ENCODE data around the gene C9orf43.

Gene C9orf43

GRCh38 chr9:113398796-113399195 is 11.8 kb upstream of the C9orf43 start:
- TF ChIP-seq GATA3 (IDR thresholded peaks at IDR 0.05; ENCODE audit: low read depth, low read length) (no peak), GATA2 (IDR thresholded peaks at IDR 0.05; ENCODE audit: low read depth, low read length) (no peak)

GRCh38 chr9:113399646-113400200 is 10.8 kb upstream of the C9orf43 start:
- no peak for TF ChIP-seq GATA2 (IDR thresholded peaks at IDR 0.05; ENCODE audit: low read depth, low read length)
- TF ChIP-seq GATA3 (IDR thresholded peaks at IDR 0.05; ENCODE audit: low read depth, low read length) = no peak

- TF ChIP-seq GATA2 (IDR thresholded peaks at IDR 0.05; ENCODE audit: low read depth, low read length) = no peak; the same call in 1 of the 2 replicates
- TF ChIP-seq GATA3 (IDR thresholded peaks at IDR 0.05; ENCODE audit: low read depth, low read length) = no peak
Observed at GRCh38 chr9:113401027-113401792, 9.3 kb upstream of the C9orf43 start, which contains the start of gene ALAD. Gene ALAD (minus strand): TSS chr9:113401284. CDS start chr9:113393559, 7,725 bp downstream.

GRCh38 chr9:113403646-113404045 is 6.9 kb upstream of the C9orf43 start:
- TF ChIP-seq GATA3 (IDR thresholded peaks at IDR 0.05; ENCODE audit: low read depth, low read length) (no peak), GATA2 (IDR thresholded peaks at IDR 0.05; ENCODE audit: low read depth, low read length) (no peak)

GRCh38 chr9:113409481-113409880 is 1.1 kb upstream of the C9orf43 start:
- TF ChIP-seq GATA2 (IDR thresholded peaks at IDR 0.05; ENCODE audit: low read depth, low read length) (no peak), GATA3 (IDR thresholded peaks at IDR 0.05; ENCODE audit: low read depth, low read length) (no peak)

- TF ChIP-seq GATA3 (IDR thresholded peaks at IDR 0.05; ENCODE audit: low read depth, low read length) (no peak), GATA2 (IDR thresholded peaks at IDR 0.05; ENCODE audit: low read depth, low read length) (no peak)
Observed at GRCh38 chr9:113409883-113410206, 702 bp upstream of the C9orf43 start.

GRCh38 chr9:113416149-113416721 is 5.7 kb downstream of the C9orf43 start:
- no peak for TF ChIP-seq GATA3 (IDR thresholded peaks at IDR 0.05; ENCODE audit: low read depth, low read length)
- no peak for TF ChIP-seq GATA2 (IDR thresholded peaks at IDR 0.05; ENCODE audit: low read depth, low read length)

- TF ChIP-seq GATA2 (IDR thresholded peaks at IDR 0.05; ENCODE audit: low read depth, low read length) (no peak), GATA3 (IDR thresholded peaks at IDR 0.05; ENCODE audit: low read depth, low read length) (no peak)
Observed at GRCh38 chr9:113417370-113417769, 6.8 kb downstream of the C9orf43 start.

- no peak for TF ChIP-seq GATA3 (IDR thresholded peaks at IDR 0.05; ENCODE audit: low read depth, low read length)
- TF ChIP-seq GATA2 (IDR thresholded peaks at IDR 0.05; ENCODE audit: low read depth, low read length) = no peak
Observed at GRCh38 chr9:113421726-113422125, 11.2 kb downstream of the C9orf43 start.

GRCh38 chr9:113425072-113425471 is 14.5 kb downstream of the C9orf43 start:
- TF ChIP-seq GATA3 (IDR thresholded peaks at IDR 0.05; ENCODE audit: low read depth, low read length) (no peak), GATA2 (IDR thresholded peaks at IDR 0.05; ENCODE audit: low read depth, low read length) (no peak)

GRCh38 chr9:113426701-113427100 is 16.2 kb downstream of the C9orf43 start:
- no peak for TF ChIP-seq GATA2 (IDR thresholded peaks at IDR 0.05; ENCODE audit: low read depth, low read length)
- TF ChIP-seq GATA3 (IDR thresholded peaks at IDR 0.05; ENCODE audit: low read depth, low read length) = no peak

- TF ChIP-seq GATA3 (IDR thresholded peaks at IDR 0.05; ENCODE audit: low read depth, low read length) = no peak
- no peak for TF ChIP-seq GATA2 (IDR thresholded peaks at IDR 0.05; ENCODE audit: low read depth, low read length)
Observed at GRCh38 chr9:113427629-113428028, 17.1 kb downstream of the C9orf43 start.

- no peak for TF ChIP-seq GATA3 (IDR thresholded peaks at IDR 0.05; ENCODE audit: low read depth, low read length)
- TF ChIP-seq GATA2 (IDR thresholded peaks at IDR 0.05; ENCODE audit: low read depth, low read length) = no peak
Observed at GRCh38 chr9:113428062-113428615, 17.6 kb downstream of the C9orf43 start.

GRCh38 chr9:113431191-113431590 is 20.6 kb downstream of the C9orf43 start:
- TF ChIP-seq GATA3 (IDR thresholded peaks at IDR 0.05; ENCODE audit: low read depth, low read length) (no peak), GATA2 (IDR thresholded peaks at IDR 0.05; ENCODE audit: low read depth, low read length) (no peak)

Measured in SH-SY5Y (cell line).